GM12878 (cell line): ENCODE measurements around the gene CSTB. TPM values are rescaled to one million over a fixed set of nuclear protein-coding genes. Genes with fewer than 3 reads are reported as not detected.

ENCODE experiments used
- ATF3 ChIP-seq: IDR thresholded peaks from 2 replicates; pipeline ENCODE4 v1.6.1; 2011; ENCODE audit warnings: low read depth, mild to moderate bottlenecking, low read length, moderate library complexity, borderline replicate concordance; ENCODE audit errors: extremely low read depth
- BMI1 ChIP-seq: fragments of 450-650 bp; IDR thresholded peaks from 2 replicates; pipeline ENCODE4 v1.6.1; 2016; ENCODE audit warnings: mild to moderate bottlenecking, moderate library complexity, borderline replicate concordance
- BRCA1 ChIP-seq: IDR thresholded peaks from 2 replicates; pipeline ENCODE4 v1.6.1; 2011; ENCODE audit warnings: low read depth, low read length, improper control_type of control experiment
- GATAD2B ChIP-seq: fragments of 450-650 bp; conservative IDR thresholded peaks from 2 replicates; pipeline ENCODE4 v1.6.1; 2017; ENCODE audit warnings: low read depth, mild to moderate bottlenecking, moderate library complexity
- HCFC1 ChIP-seq: fragments of 150-350 bp; IDR thresholded peaks from 2 replicates; pipeline ENCODE4 v1.6.1; 2014; ENCODE audit warnings: low read length
- IKZF1 ChIP-seq: fragments of 450-650 bp; conservative IDR thresholded peaks from 2 replicates; pipeline ENCODE4 v1.6.1; 2017; ENCODE audit warnings: antibody characterized with exemption, mild to moderate bottlenecking
- MAX ChIP-seq: IDR thresholded peaks from 2 replicates; pipeline ENCODE4 v1.6.1; 2012; ENCODE audit warnings: low read depth, low read length, improper control_type of control experiment
- MEF2A ChIP-seq: IDR thresholded peaks from 2 replicates; pipeline ENCODE4 v1.6.1; 2011; ENCODE audit warnings: low read depth, mild to moderate bottlenecking, low read length, moderate library complexity; ENCODE audit not compliant: insufficient read depth
- POLR2AphosphoS2 ChIP-seq: IDR thresholded peaks from 2 replicates; pipeline ENCODE4 v1.6.1; 2011; ENCODE audit warnings: low read depth, mild to moderate bottlenecking, low read length, improper control_type of control experiment, moderate library complexity
- PRDM15 ChIP-seq: fragments of 450-650 bp; formaldehyde crosslinking; IDR thresholded peaks from 2 replicates; pipeline ENCODE4 v1.4.0; 2020; ENCODE audit warnings: mild to moderate bottlenecking, moderate library complexity
- RAD21 ChIP-seq: IDR thresholded peaks from 2 replicates; pipeline ENCODE4 v1.6.1; 2011; ENCODE audit warnings: mild to moderate bottlenecking, low read depth, low read length, moderate library complexity; ENCODE audit not compliant: insufficient read depth
- SIX5 ChIP-seq: IDR thresholded peaks from 2 replicates; pipeline ENCODE4 v1.6.1; 2011; ENCODE audit warnings: mild to moderate bottlenecking, low read depth, low read length, moderate library complexity; ENCODE audit not compliant: severe bottlenecking
- SMC3 ChIP-seq: IDR thresholded peaks from 2 replicates; pipeline ENCODE4 v1.6.1; 2011; ENCODE audit warnings: low read length, improper control_type of control experiment, borderline replicate concordance
- TAF1 ChIP-seq: IDR thresholded peaks from 2 replicates; pipeline ENCODE4 v1.6.1; 2011; ENCODE audit warnings: mild to moderate bottlenecking, low read depth, low read length, borderline replicate concordance
- TCF3 ChIP-seq: IDR thresholded peaks from 2 replicates; pipeline ENCODE4 v1.6.1; 2012; ENCODE audit warnings: low read depth, mild to moderate bottlenecking, low read length, borderline replicate concordance; ENCODE audit not compliant: insufficient read depth
- TCF7 ChIP-seq: IDR thresholded peaks from 2 replicates; pipeline ENCODE4 v1.6.1; 2014; ENCODE audit warnings: antibody characterized with exemption, borderline replicate concordance
- polyA plus RNA-seq, 11 experiments: library from polyadenylated mRNA; depleted of rRNA in 4 of 11; unstranded in 6 of 11; stranded (reverse) in 5 of 11; fragments of >200 nt; fragmentation: Nextera tagmentation in 4 of 11; fragmentation: Illumina TruSeq in 1 of 11; extraction: Ambion mirVana in 4 of 11; extraction: Trizol in 1 of 11; gene quantifications; 1 replicate in 1 of 11; 2 replicates in 10 of 11; pipeline versions ENCODE4 v1.2.1 to v1.2.3, GENCODE V29; 2011 to 2016; ENCODE audit warnings: inconsistent platforms in 2 of 11, missing spikeins in 2 of 11, low read depth in 1 of 11
- total RNA-seq, 4 experiments: library from RNA; depleted of rRNA in 3 of 4; stranded (reverse); fragments of >200 nt in 3 of 4; fragmentation: Illumina TruSeq in 1 of 4; extraction: Trizol in 1 of 4; gene quantifications; 2 replicates each; pipeline versions ENCODE4 v1.2.1 to v1.2.3, GENCODE V29; 2013 to 2021
- TF ChIP-seq, protein P1 (sequence below): fragments of 450-650 bp; IDR thresholded peaks from 2 replicates; pipeline ENCODE4 v1.6.1; 2018; ENCODE audit warnings: borderline replicate concordance, mild to moderate bottlenecking; ENCODE audit not compliant: partially characterized antibody
- TF ChIP-seq, protein P2 (sequence below): IDR thresholded peaks from 2 replicates; pipeline ENCODE4 v1.6.1; 2011; ENCODE audit warnings: mild to moderate bottlenecking, low read depth, low read length, moderate library complexity; ENCODE audit not compliant: insufficient replicate concordance
- TF ChIP-seq, protein P3 (sequence below): fragments of 450-650 bp; IDR thresholded peaks from 2 replicates; pipeline ENCODE4 v1.6.1; 2014; ENCODE audit warnings: mild to moderate bottlenecking

The CSTB gene
- total and polyA plus RNA-seq, 10 of the 15 experiments (the other 5 are each of a cell fraction or from before 2014, with no cell fraction given): 12.5 to 82.7 (median 41.9) TPM

DNA sequence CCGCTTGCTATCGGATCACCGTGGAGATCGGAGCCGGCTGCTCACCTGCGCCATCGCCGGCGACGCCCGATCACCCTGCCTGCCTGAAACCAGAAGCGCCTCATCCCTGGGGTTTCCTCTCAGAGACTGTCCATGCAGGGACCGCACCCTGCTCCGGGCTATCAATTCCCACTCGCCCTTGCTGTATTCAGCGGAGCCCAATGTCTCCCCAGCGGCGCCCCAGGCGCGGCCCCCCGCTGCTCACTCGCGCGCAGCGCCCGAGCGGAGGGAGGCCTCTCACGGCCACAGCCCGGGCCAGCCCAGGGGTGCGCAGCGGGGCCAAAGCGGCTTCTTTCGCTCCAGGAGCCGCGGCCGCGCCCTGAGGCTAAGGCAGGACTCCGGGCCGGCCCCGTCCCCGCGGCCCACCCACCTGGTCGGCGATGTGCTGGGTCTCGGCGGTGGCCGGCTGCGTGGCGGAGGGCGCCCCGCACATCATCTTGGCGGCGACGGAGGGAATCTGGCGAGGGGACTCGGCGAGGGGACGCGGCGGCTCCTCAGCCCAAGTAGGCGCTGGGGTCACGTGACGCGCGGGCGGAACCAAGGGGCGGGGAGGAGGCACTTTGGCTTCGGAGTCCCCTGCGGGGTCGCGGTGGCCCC, at the start of gene CSTB (continued):
- TF ChIP-seq, protein P1, sequence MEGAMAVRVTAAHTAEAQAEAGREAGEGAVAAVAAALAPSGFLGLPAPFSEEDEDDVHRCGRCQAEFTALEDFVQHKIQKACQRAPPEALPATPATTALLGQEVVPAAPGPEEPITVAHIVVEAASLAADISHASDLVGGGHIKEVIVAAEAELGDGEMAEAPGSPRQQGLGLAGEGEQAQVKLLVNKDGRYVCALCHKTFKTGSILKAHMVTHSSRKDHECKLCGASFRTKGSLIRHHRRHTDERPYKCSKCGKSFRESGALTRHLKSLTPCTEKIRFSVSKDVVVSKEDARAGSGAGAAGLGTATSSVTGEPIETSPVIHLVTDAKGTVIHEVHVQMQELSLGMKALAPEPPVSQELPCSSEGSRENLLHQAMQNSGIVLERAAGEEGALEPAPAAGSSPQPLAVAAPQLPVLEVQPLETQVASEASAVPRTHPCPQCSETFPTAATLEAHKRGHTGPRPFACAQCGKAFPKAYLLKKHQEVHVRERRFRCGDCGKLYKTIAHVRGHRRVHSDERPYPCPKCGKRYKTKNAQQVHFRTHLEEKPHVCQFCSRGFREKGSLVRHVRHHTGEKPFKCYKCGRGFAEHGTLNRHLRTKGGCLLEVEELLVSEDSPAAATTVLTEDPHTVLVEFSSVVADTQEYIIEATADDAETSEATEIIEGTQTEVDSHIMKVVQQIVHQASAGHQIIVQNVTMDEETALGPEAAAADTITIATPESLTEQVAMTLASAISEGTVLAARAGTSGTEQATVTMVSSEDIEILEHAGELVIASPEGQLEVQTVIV: no peak
- peak; percentile 72 for TF ChIP-seq IKZF1
- TF ChIP-seq SMC3: no peak
- TF ChIP-seq GATAD2B: peak; percentile 93
- TF ChIP-seq TCF3: 0 out of 2 replicates have a peak, but pooled peaks have one; percentile 16
- no peak for TF ChIP-seq BMI1
- no peak for TF ChIP-seq SIX5
- TF ChIP-seq, protein P2, sequence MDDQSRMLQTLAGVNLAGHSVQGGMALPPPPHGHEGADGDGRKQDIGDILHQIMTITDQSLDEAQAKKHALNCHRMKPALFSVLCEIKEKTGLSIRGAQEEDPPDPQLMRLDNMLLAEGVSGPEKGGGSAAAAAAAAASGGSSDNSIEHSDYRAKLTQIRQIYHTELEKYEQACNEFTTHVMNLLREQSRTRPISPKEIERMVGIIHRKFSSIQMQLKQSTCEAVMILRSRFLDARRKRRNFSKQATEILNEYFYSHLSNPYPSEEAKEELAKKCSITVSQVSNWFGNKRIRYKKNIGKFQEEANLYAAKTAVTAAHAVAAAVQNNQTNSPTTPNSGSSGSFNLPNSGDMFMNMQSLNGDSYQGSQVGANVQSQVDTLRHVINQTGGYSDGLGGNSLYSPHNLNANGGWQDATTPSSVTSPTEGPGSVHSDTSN: no peak
- TF ChIP-seq, protein P3, sequence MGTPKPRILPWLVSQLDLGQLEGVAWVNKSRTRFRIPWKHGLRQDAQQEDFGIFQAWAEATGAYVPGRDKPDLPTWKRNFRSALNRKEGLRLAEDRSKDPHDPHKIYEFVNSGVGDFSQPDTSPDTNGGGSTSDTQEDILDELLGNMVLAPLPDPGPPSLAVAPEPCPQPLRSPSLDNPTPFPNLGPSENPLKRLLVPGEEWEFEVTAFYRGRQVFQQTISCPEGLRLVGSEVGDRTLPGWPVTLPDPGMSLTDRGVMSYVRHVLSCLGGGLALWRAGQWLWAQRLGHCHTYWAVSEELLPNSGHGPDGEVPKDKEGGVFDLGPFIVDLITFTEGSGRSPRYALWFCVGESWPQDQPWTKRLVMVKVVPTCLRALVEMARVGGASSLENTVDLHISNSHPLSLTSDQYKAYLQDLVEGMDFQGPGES: no peak
- no peak for TF ChIP-seq HCFC1
- no peak for TF ChIP-seq BRCA1
- peak; percentile 70 for TF ChIP-seq ATF3
- no peak for TF ChIP-seq MEF2A
- TF ChIP-seq MAX: 0 out of 2 replicates have a peak, but pooled peaks have one; percentile 42
- no peak for TF ChIP-seq TCF7
- peak; percentile 58; the same call in 1 of the 2 replicates for TF ChIP-seq PRDM15 (CRISPR knock-in tag)
- TF ChIP-seq RAD21: no peak
- peak; percentile 71; the same call in 1 of the 2 replicates for TF ChIP-seq TAF1
- TF ChIP-seq POLR2AphosphoS2: peak; percentile 86; the same call in 1 of the 2 replicates
